ENCODE measurements around the gene SLC25A12. TPM values are rescaled to one million over a fixed set of nuclear protein-coding genes. Genes with fewer than 3 reads are reported as not detected.
A peak's percentile ranks its signal among the peaks of the same experiment; 100 is the strongest.

The SLC25A12 gene
- total RNA-seq: 10 to 100 TPM; 11.7 to 19.0 (median 13.3) TPM
- 22.8 TPM for total RNA-seq (2013)
- total RNA-seq: 9.6 to 60.0 (median 24.7) reads per million in 29 experiments

DNA sequence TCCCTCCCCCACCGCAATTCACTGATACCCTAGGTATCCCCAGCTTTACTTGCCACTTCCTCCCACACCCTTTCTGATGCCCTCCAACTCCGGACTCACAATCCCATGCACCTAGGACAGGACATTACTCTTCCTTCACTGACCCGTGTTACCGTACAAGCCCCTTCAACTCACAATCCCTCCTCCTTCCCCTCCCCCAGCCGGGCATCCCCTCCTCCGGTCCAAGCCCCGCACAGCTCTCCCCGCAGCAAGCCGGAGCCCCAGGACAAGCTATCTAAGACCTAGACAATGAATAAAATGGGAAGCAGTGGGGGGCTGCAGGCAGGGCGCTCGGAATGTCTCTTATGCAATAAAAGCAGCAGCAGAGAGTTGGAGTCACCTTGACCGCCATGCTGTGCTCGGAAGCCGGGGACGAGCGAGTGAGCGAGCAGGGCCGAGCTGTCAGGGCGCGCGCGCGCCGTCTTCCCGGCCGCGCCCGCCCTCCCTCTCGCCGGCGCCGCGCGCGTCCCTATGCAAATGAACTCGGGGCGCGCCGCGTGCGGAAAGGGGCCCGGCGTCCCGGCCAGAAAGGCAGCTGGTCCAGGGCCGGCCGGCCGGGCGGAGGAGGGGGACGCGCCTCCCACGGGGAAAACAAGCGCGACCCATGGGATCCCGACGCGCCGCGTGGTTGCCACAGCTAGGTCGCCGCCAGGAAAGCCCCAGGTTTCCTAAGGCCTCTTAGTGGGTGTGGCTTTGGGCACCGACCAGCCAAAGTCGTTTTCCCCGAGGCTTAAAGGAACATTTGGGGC is at the start of gene SLC25A12:
SLC25A12 (minus strand) TSS at position 421 of the 788 bp plus-strand sequence; CDS start at position 391, 30 bp downstream.
- Histone ChIP-seq H3K9me3 (no peaks in the 10 kb centered on the region), H3K4me3 (ENCODE audit: control insufficient read depth in 1 of 2, extremely low read depth in 1 of 2, low read length in 1 of 2) (peak within 1 kb of the TSS; percentile 90 to 94), H3K27me3 (replicated peaks in 1 of 2; ENCODE audit: control insufficient read depth in 2 of 2, extremely low read depth in 1 of 2, insufficient read depth in 2 of 2, low read length in 1 of 2) (peaks cover 0 to 9% of the 10 kb centered on the region in 2 experiments), H3K27ac (ENCODE audit: low read length) (peak within 1 kb of the TSS; percentile 68), H3K4me1 (ENCODE audit: control insufficient read depth in 1 of 2, extremely low read depth in 1 of 2, insufficient read depth in 2 of 2, low read length in 2 of 2) (peaks cover 10 to 14% of the 10 kb centered on the region in 2 experiments), H3K36me3 (ENCODE audit: control insufficient read depth in 2 of 2, extremely low read depth in 1 of 2, insufficient read depth in 1 of 2, low read length in 1 of 2) (peaks cover 0 to 3% of the 10 kb centered on the region in 2 donors)
- ATAC-seq (replicated peaks in 1 of 4): peak; percentile 93 to 98 (median 96)
- Mint-ChIP-seq H3K4me3 (peak within 1 kb of the TSS; percentile 96 to 99 (median 98)), H3K27me3 (no peaks in the 10 kb centered on the region), H3K27ac (peak within 1 kb of the TSS; percentile 85 to 91), H3K9me3 (no peaks in the 10 kb centered on the region), H3K36me3 (peaks cover 21% of the 10 kb centered on the region), H3K4me1 (peaks cover 50 to 54% (median 53%) of the 10 kb centered on the region in 3 donors)
- CTCF ChIA-PET: no interaction called here
- WGBS (ENCODE audit: insufficient coverage): under 1% methylated on average over 48 of the region's 63 CpGs
- POLR2A ChIA-PET: no interaction called here
- DNase-seq: peak; percentile 31 to 81 (median 58)

- ATAC-seq (replicated peaks in 1 of 4): no peak
- H3K4me1 ChIP-seq (ENCODE audit: control insufficient read depth in 1 of 2, extremely low read depth in 1 of 2, insufficient read depth in 2 of 2, low read length in 2 of 2): no peaks in the 10 kb centered on the region
- Mint-ChIP-seq H3K4me1 (peaks cover 20 to 43% (median 27%) of the 10 kb centered on the region in 3 donors), H3K36me3 (peaks cover 18% of the 10 kb centered on the region), H3K4me3 (no peak overlapping the region), H3K27ac (no peak overlapping the region), H3K9me3 (no peaks in the 10 kb centered on the region), H3K27me3 (no peaks in the 10 kb centered on the region)
- POLR2A ChIA-PET: no interaction called here
- H3K27me3 ChIP-seq (replicated peaks in 1 of 2; ENCODE audit: control insufficient read depth in 2 of 2, extremely low read depth in 1 of 2, insufficient read depth in 2 of 2, low read length in 1 of 2): no peaks in the 10 kb centered on the region
- no peak for DNase-seq
- H3K4me3 ChIP-seq (ENCODE audit: control insufficient read depth in 1 of 2, extremely low read depth in 1 of 2, low read length in 1 of 2): no peak overlapping the region
- no peaks in the 10 kb centered on the region for H3K9me3 ChIP-seq
- CTCF ChIA-PET: interaction anchor here in 1 of 2 donors (0.7 kb wide), 1 partner anchor 165 kb away, joined by 3 read pairs; no protein-coding TSS in a partner anchor
- no peak overlapping the region for H3K27ac ChIP-seq (ENCODE audit: low read length)
- H3K36me3 ChIP-seq (ENCODE audit: control insufficient read depth in 2 of 2, extremely low read depth in 1 of 2, insufficient read depth in 1 of 2, low read length in 1 of 2): peaks cover 0 to 2% of the 10 kb centered on the region in 2 donors
- 100% methylated on average over 1 of the region's 6 CpGs for WGBS (ENCODE audit: insufficient coverage)
Measured at GRCh38 chr2:171941316-171941699, 47.3 kb upstream of the SLC25A12 start.

GRCh38 chr2:171939743-171940071 is 45.7 kb upstream of the SLC25A12 start:
- WGBS (ENCODE audit: insufficient coverage): 94% methylated on average over 2 of the region's 4 CpGs

GRCh38 chr2:171939058-171939742 is 45.2 kb upstream of the SLC25A12 start:
- Histone ChIP-seq H3K4me1 (ENCODE audit: control insufficient read depth in 1 of 2, extremely low read depth in 1 of 2, insufficient read depth in 2 of 2, low read length in 2 of 2) (no peaks in the 10 kb centered on the region), H3K36me3 (ENCODE audit: control insufficient read depth in 2 of 2, extremely low read depth in 1 of 2, insufficient read depth in 1 of 2, low read length in 1 of 2) (peaks cover 0 to 2% of the 10 kb centered on the region in 2 donors), H3K4me3 (ENCODE audit: control insufficient read depth in 1 of 2, extremely low read depth in 1 of 2, low read length in 1 of 2) (no peak overlapping the region), H3K9me3 (no peaks in the 10 kb centered on the region), H3K27ac (ENCODE audit: low read length) (no peak overlapping the region), H3K27me3 (replicated peaks in 1 of 2; ENCODE audit: control insufficient read depth in 2 of 2, extremely low read depth in 1 of 2, insufficient read depth in 2 of 2, low read length in 1 of 2) (no peaks in the 10 kb centered on the region)
- DNase-seq (no peak), ATAC-seq (replicated peaks in 1 of 4) (no peak)
- H3K36me3 Mint-ChIP-seq: peaks cover 27% of the 10 kb centered on the region
- peaks cover 33 to 46% (median 34%) of the 10 kb centered on the region in 3 donors for H3K4me1 Mint-ChIP-seq
- ChIA-PET POLR2A (no interaction called here), CTCF (interaction anchor here in 1 of 2 donors (0.5 kb wide), 1 partner anchor 48 kb away, joined by 3 read pairs; no protein-coding TSS in a partner anchor)
- no peaks in the 10 kb centered on the region for H3K9me3 Mint-ChIP-seq
- H3K27me3 Mint-ChIP-seq: no peaks in the 10 kb centered on the region
- H3K27ac Mint-ChIP-seq: no peak overlapping the region
- H3K4me3 Mint-ChIP-seq: no peak overlapping the region
- WGBS (ENCODE audit: insufficient coverage): 96% methylated on average over 4 of the region's 9 CpGs

More at GRCh38 chr2:171939743-171940071, 45.7 kb upstream of the SLC25A12 start:
- no peak overlapping the region for H3K4me3 ChIP-seq (ENCODE audit: control insufficient read depth in 1 of 2, extremely low read depth in 1 of 2, low read length in 1 of 2)
- H3K9me3 ChIP-seq: no peaks in the 10 kb centered on the region
- H3K27ac Mint-ChIP-seq: no peak overlapping the region
- ChIA-PET POLR2A (interaction anchor here in 1 of 2 donors (0.6 kb wide), 1 partner anchor 57 kb away, joined by 3 read pairs; no protein-coding TSS in a partner anchor), CTCF (interaction anchor here in 1 of 2 donors (0.5 kb wide), 1 partner anchor 48 kb away, joined by 3 read pairs; no protein-coding TSS in a partner anchor)
- H3K27me3 Mint-ChIP-seq: no peaks in the 10 kb centered on the region
- H3K36me3 Mint-ChIP-seq: peaks cover 24% of the 10 kb centered on the region
- H3K36me3 ChIP-seq (ENCODE audit: control insufficient read depth in 2 of 2, extremely low read depth in 1 of 2, insufficient read depth in 1 of 2, low read length in 1 of 2): peaks cover 0 to 2% of the 10 kb centered on the region in 2 donors
- H3K27ac ChIP-seq (ENCODE audit: low read length): no peak overlapping the region
- H3K4me1 Mint-ChIP-seq: peaks cover 30 to 49% (median 34%) of the 10 kb centered on the region in 3 donors
- DNase-seq (no peak), ATAC-seq (replicated peaks in 1 of 4) (no peak)
- H3K27me3 ChIP-seq (replicated peaks in 1 of 2; ENCODE audit: control insufficient read depth in 2 of 2, extremely low read depth in 1 of 2, insufficient read depth in 2 of 2, low read length in 1 of 2): no peaks in the 10 kb centered on the region
- no peaks in the 10 kb centered on the region for H3K4me1 ChIP-seq (ENCODE audit: control insufficient read depth in 1 of 2, extremely low read depth in 1 of 2, insufficient read depth in 2 of 2, low read length in 2 of 2)
- no peak overlapping the region for H3K4me3 Mint-ChIP-seq
- no peaks in the 10 kb centered on the region for H3K9me3 Mint-ChIP-seq

DNA sequence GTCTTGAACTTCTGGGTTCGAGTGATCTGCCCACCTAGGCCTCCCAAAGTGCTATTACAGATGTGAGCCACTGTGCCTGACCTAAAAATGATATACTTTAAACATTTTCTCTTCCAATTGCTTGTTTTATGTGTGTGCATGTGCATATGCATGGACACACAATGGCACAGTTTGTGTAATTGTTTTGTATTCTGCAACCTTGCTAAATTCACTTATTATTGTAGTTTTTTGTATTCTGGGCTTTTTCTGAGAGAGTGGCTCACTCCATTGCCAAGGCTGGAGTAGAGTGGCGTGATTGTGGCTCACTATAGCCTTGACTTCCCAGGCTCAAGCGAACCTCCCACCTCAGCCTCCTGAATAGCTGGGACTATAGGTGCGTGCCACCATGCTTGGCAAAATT is 36.3 kb upstream of the SLC25A12 start:
- H3K9me3 ChIP-seq: no peaks in the 10 kb centered on the region
- H3K36me3 ChIP-seq (ENCODE audit: control insufficient read depth in 2 of 2, extremely low read depth in 1 of 2, insufficient read depth in 1 of 2, low read length in 1 of 2): peaks cover 9 to 12% of the 10 kb centered on the region in 2 donors
- no peak overlapping the region for H3K27ac ChIP-seq (ENCODE audit: low read length)
- CTCF ChIA-PET: no interaction called here
- WGBS (ENCODE audit: insufficient coverage): 100% methylated on average over 1 of the region's 4 CpGs
- DNase-seq (no peak), ATAC-seq (replicated peaks in 1 of 4) (no peak)
- H3K4me1 Mint-ChIP-seq: peaks cover 53 to 69% (median 65%) of the 10 kb centered on the region in 3 donors
- no peak overlapping the region for H3K4me3 ChIP-seq (ENCODE audit: control insufficient read depth in 1 of 2, extremely low read depth in 1 of 2, low read length in 1 of 2)
- H3K4me3 Mint-ChIP-seq: no peak overlapping the region
- POLR2A ChIA-PET: no interaction called here
- no peaks in the 10 kb centered on the region for H3K9me3 Mint-ChIP-seq
- H3K27ac Mint-ChIP-seq: no peak overlapping the region
- H3K27me3 ChIP-seq (replicated peaks in 1 of 2; ENCODE audit: control insufficient read depth in 2 of 2, extremely low read depth in 1 of 2, insufficient read depth in 2 of 2, low read length in 1 of 2): no peaks in the 10 kb centered on the region
- peaks cover 0 to 13% of the 10 kb centered on the region in 2 experiments for H3K4me1 ChIP-seq (ENCODE audit: control insufficient read depth in 1 of 2, extremely low read depth in 1 of 2, insufficient read depth in 2 of 2, low read length in 2 of 2)
- H3K27me3 Mint-ChIP-seq: no peaks in the 10 kb centered on the region
- peaks cover 44% of the 10 kb centered on the region for H3K36me3 Mint-ChIP-seq

Data from T-cell (primary cell).